CD4-positive, alpha-beta T cell (primary cell): ENCODE measurements around the gene BRPF3. TPM values are rescaled to one million over a fixed set of nuclear protein-coding genes. Genes with fewer than 3 reads are reported as not detected.

Experiments
- ATAC-seq: fragments of 200-7000 bp; cut with Tn5 transposase; one replicate; pipeline ENCODE4 v1.10.0; 2022; ENCODE audit warnings: mild to moderate bottlenecking; ENCODE audit not compliant: poor library complexity
- CTCF ChIA-PET: fragments of 350-600 bp; sonication (Branson Sonifier 250); formaldehyde crosslinking; loops from one replicate; lab custom pipeline; 2021; ENCODE audit warnings: antibody characterized with exemption, inconsistent platforms; lab: Charles Lee
- POLR2A ChIA-PET: fragments of 350-600 bp; sonication (Branson Sonifier 250); formaldehyde crosslinking; loops from one replicate; lab custom pipeline; 2021; ENCODE audit warnings: antibody characterized with exemption, inconsistent platforms; lab: Charles Lee
- DNase-seq, 14 experiments: peaks; one replicate each; pipeline ENCODE4 v3.0.0-alpha.2; 2013 to 2020; ENCODE audit warnings: mixed read lengths in 2 of 14
- H3K27ac ChIP-seq, 2 donors: one replicate each; pipeline versions ENCODE4 v1.5.1 to v1.7.0; 2013; ENCODE audit warnings: low read length in 2 of 2, low read depth in 1 of 2, mild to moderate bottlenecking in 1 of 2
- H3K27me3 ChIP-seq, 2 experiments: 1 replicate in 1 of 2; 2 replicates in 1 of 2; pipeline versions ENCODE4 v1.6.1 to v1.7.0; 2013; ENCODE audit warnings: low read length in 2 of 2, control low read depth in 1 of 2, mild to moderate bottlenecking in 1 of 2, moderate library complexity in 1 of 2; ENCODE audit not compliant: insufficient read depth in 2 of 2, control insufficient read depth in 1 of 2
- H3K36me3 ChIP-seq: one replicate; pipeline ENCODE4 v1.6.1; 2013; ENCODE audit warnings: low read length, control low read depth; ENCODE audit not compliant: insufficient read depth
- H3K4me1 ChIP-seq: one replicate; pipeline ENCODE4 v1.6.1; 2013; ENCODE audit warnings: low read length, control low read depth; ENCODE audit not compliant: insufficient read depth
- H3K4me3 ChIP-seq: one replicate; pipeline ENCODE4 v1.5.1; 2013; ENCODE audit warnings: mild to moderate bottlenecking, low read length, moderate library complexity
- H3K9me3 ChIP-seq, 2 experiments: 1 replicate in 1 of 2; 2 replicates in 1 of 2; pipeline versions ENCODE4 v1.6.1 to v1.7.0; 2013; ENCODE audit warnings: low read length in 2 of 2, mild to moderate bottlenecking in 2 of 2, control low read depth in 1 of 2, moderate library complexity in 1 of 2; ENCODE audit not compliant: control insufficient read depth in 1 of 2, insufficient read depth in 1 of 2
- H3K27ac Mint-ChIP-seq: one replicate; pipeline ENCODE4 v1.8.0; 2020; ENCODE audit warnings: mixed read lengths
- H3K27me3 Mint-ChIP-seq: one replicate; pipeline ENCODE4 v1.8.0; 2021; ENCODE audit warnings: mixed read lengths
- H3K36me3 Mint-ChIP-seq: one replicate; pipeline ENCODE4 v1.8.0; 2021; ENCODE audit warnings: low read depth, mixed read lengths
- H3K4me1 Mint-ChIP-seq: one replicate; pipeline ENCODE4 v1.8.0; 2021; ENCODE audit warnings: low read depth, mixed read lengths
- H3K4me3 Mint-ChIP-seq: one replicate; pipeline ENCODE4 v1.8.0; 2020; ENCODE audit warnings: mild to moderate bottlenecking, mixed read lengths
- H3K9me3 Mint-ChIP-seq: one replicate; pipeline ENCODE4 v1.8.0; 2020; ENCODE audit warnings: mixed read lengths
- intact Hi-C, 2 experiments: fragments of 100-400 bp; cut with DNase I in 1 of 2; cut with micrococcal nuclease in 1 of 2; formaldehyde crosslinking; loops; one replicate each; pipeline versions ENCODE4 v1.15.1 to v1.9.0; 2023 to 2025; cut with DNase I, micrococcal nuclease
- total RNA-seq, 174 experiments: library from RNA in 2 of 174; stranded (reverse) in 2 of 174; gene quantifications; one replicate each; pipeline ENCODE4 v1.2.3 and lab custom pipeline; 2021 to 2026
- TF ChIP-seq, protein P1 (sequence below): fragments of 200-600 bp; IDR thresholded peaks from one replicate; pipeline ENCODE4 v1.8.0; 2022; ENCODE audit warnings: antibody characterized with exemption, mild to moderate bottlenecking

BRPF3 gene
- total RNA-seq, 2 experiments from 2014 or later, result 39.0 to 41.6 TPM

DNA sequence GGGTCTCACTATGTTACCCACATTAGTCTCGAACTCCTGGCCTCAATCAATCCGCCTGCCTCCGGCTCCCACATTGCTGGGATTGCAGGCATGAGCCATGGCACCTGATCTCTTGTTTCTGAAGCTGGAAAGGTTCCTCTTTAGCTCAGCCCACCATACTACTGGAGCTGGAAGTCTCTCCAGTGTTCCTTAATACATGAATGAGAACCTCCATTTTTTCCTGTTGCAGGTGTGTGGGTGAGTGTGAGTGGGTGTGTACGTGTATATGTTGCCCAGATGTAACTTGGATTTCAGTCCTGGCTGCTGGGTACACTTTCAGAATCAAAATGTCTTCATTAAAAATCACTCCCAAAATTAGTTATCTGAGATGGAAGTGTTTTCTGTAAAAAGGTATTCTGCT lies 84.4 kb downstream of the BRPF3 start:
- H3K27me3 Mint-ChIP-seq, result peaks cover 68% of the 10 kb centered on the region
- no peak overlapping the region for H3K27ac ChIP-seq
- intact Hi-C loops, result loop anchor here in 1 of 2 experiments (10.0 kb wide), 1 partner anchor 156 kb away; no protein-coding TSS in a partner anchor
- H3K36me3 ChIP-seq, result no peaks in the 10 kb centered on the region
- no peak overlapping the region for H3K4me3 Mint-ChIP-seq
- CTCF ChIA-PET, result interaction anchor here (1.2 kb wide), 1 partner anchor 21 kb away, joined by 5 read pairs; no protein-coding TSS in a partner anchor
- H3K27me3 ChIP-seq, result peaks cover 19 to 32% of the 10 kb centered on the region in 2 experiments
- no peaks in the 10 kb centered on the region for H3K4me1 Mint-ChIP-seq
- TF ChIP-seq, protein P1, sequence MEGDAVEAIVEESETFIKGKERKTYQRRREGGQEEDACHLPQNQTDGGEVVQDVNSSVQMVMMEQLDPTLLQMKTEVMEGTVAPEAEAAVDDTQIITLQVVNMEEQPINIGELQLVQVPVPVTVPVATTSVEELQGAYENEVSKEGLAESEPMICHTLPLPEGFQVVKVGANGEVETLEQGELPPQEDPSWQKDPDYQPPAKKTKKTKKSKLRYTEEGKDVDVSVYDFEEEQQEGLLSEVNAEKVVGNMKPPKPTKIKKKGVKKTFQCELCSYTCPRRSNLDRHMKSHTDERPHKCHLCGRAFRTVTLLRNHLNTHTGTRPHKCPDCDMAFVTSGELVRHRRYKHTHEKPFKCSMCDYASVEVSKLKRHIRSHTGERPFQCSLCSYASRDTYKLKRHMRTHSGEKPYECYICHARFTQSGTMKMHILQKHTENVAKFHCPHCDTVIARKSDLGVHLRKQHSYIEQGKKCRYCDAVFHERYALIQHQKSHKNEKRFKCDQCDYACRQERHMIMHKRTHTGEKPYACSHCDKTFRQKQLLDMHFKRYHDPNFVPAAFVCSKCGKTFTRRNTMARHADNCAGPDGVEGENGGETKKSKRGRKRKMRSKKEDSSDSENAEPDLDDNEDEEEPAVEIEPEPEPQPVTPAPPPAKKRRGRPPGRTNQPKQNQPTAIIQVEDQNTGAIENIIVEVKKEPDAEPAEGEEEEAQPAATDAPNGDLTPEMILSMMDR, result no peak
- no peak overlapping the region for H3K4me3 ChIP-seq
- H3K9me3 Mint-ChIP-seq, result no peaks in the 10 kb centered on the region
- POLR2A ChIA-PET, result no interaction called here
- no peaks in the 10 kb centered on the region for H3K9me3 ChIP-seq
- H3K27ac Mint-ChIP-seq, result no peak overlapping the region
- ATAC-seq (no peak), DNase-seq (no peak)
- no peaks in the 10 kb centered on the region for H3K36me3 Mint-ChIP-seq
- H3K4me1 ChIP-seq, result no peaks in the 10 kb centered on the region

Other genes with a start within 250 kb of the BRPF3 start
- not detected for gene SLC26A8, start 172.1 kb upstream of the BRPF3 start, total RNA-seq
- 10 to 100 TPM; 42.6 to 42.8 TPM for gene MAPK14, start 168.9 kb upstream of the BRPF3 start, total RNA-seq
- gene MAPK13, start 66.2 kb upstream of the BRPF3 start, total RNA-seq, result 10 to 100 TPM; 58.5 to 63.5 TPM
- under 1 TPM in 1 of 2 experiments, not detected in 1; 0.17 TPM for gene PNPLA1, start 73.3 kb downstream of the BRPF3 start, total RNA-seq
- not detected for gene BNIP5, start 140.1 kb downstream of the BRPF3 start, total RNA-seq
- under 1 TPM; 0.33 to 0.73 TPM for gene ETV7, start 190.9 kb downstream of the BRPF3 start, total RNA-seq
- gene PXT1, start 246.1 kb downstream of the BRPF3 start, total RNA-seq, result under 1 TPM; 0.55 to 0.59 TPM
- 10 to 100 TPM; 38.4 to 39.5 TPM for gene KCTD20, start 246.3 kb downstream of the BRPF3 start, total RNA-seq